Stimulated activated CD8-positive, alpha-beta memory T cell treated with anti-CD3 and anti-CD28 coated beads, Interleukin-15, amount 100 ng/mL, for 48 hours (primary cell): ENCODE measurements around the gene EDDM13.
"Not testable (repeated sequence)": the region's sequence is repeated elsewhere in the genome, so short reads cannot be mapped to it uniquely, and the experiment has no call there.

Experiments used
- DNase-seq, 2 donors: peaks; one replicate each; pipeline ENCODE4 v3.0.0-alpha.2; 2020; ENCODE audit warnings: low read depth in 2 of 2

EDDM13 gene

DNA sequence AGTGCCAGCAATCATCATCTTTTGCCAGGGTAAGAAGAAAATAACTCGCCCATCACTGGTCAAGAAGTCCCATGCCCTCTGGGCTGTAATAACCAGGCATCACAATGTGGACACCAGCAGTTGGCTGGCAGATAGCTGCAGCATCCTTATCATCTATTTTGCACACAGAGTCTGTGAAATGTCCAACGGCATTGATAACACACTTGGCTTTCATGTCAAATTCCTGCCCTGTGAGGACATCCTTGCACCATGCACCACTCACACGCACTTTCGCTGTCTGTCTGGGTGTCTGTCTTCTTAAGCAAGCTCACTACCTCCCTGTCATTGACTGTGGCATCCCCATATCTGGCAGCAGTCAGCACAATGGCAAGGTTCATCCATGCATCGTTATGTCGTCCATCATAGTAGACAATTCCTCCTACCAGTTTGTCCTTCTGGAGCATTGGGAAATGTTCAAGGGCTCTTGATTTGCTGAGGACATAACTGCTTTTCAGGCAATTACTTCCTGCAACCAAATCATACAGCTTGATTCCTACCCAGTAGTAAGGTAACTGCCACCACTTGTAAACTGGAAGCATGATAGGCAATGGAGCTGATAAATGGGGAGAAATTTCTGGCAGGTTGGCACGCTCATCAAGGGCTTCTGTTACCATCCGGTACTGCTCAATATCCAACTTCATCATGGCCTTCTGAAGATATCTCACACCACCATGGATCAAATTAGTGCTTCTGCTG is 48.9 kb downstream of the EDDM13 start:
- DNase-seq, result no peak

DNA sequence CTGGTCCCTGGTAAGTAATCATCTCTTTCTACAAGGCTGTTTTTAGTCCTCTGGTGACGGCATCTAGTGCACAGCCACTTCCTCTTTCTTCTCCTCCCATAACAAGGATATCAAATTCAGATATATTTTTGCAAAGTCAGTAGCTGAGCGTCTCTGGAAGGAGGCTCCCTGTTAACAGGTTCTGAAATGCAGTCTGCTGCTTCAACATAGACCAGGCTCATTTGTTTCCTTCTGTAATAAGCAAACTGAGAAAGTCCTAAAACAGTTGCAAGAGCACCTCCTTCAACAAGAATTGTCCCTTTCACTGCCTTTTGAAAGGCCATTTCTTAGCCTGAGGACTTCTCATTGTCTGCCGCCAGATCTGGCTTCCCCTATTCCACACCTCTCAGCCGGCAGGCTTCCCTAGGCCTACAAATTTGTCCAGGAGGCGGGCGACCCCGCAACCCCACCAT is 49.5 kb downstream of the EDDM13 start:
- DNase-seq, result no peak

DNA sequence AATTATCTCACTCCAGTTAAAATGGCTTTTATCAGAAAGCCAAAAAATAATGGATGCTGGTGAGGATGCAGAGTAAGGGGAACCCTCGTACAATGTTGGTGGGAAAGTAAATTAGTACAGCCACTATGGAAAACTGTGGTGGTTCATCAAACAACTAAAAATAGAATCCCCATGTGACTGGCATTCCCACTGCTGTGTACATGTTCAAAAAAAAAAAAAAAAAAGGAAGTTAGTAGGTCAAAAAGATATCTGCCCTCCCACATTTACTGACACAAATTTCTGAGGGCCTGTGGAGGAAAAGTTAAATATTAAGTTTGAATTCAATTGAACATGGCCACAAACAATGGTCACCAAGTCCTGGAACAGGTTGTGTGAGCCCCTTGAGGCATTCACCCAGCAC is 51.9 kb downstream of the EDDM13 start:
- DNase-seq, result no peak

DNA sequence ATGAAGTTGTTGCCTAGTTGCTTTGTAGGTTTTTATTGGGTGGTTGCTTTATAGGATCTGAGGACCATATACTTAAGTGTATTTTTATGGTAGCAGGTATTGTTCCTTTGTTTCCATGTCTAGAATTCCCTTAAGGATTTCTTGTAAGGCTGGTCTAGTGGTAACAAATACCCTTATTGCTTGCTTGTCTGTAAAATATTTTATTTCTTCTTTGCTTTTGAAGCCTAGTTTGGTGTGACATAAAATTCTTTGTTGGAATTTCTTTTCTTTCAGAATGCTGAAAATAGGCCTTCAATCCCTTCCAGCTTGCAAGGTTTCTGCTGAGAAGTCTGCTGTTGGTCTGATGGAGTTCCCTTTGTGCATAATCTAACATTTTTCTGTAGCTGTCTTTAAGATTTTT is 60.1 kb downstream of the EDDM13 start:
- no peak for DNase-seq

DNA sequence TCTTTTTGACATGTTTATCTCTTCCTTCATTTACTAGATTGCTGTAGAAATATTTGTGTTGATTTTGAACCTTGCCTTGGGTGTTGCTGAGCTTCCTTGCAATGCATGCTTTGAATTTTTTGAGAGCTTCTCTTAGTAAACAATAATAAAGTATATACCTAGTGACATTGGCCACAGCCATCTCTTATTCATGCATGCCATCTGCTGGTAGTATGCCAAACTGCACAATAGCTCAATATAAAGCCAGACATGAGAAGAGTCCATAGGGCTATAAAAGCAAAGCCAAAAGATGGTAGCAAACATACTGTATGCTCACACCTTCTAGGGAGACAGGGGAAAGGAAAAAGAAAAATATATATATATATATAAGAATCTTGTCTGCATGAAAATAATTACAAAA is 61.0 kb downstream of the EDDM13 start:
- DNase-seq, result no peak

DNA sequence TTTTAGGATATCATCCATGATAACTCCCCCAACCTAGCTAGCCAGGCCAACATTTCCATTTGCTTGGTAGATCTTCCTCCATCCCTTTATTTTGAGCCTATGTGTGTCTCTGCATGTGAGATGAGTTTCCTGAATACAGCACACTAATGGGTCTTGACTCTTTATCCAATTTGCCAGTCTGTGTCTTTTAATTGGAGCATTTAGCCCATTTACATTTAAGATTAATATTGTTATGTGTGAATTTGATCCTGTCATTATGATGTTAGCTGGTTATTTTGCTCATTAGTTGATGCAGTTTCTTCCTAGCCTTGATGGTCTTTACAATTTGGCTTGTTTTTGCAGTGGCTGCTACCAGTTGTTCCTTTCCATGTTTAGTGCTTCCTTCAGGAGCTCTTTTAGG is 62.8 kb downstream of the EDDM13 start:
- not testable (repeated sequence) for DNase-seq

DNA sequence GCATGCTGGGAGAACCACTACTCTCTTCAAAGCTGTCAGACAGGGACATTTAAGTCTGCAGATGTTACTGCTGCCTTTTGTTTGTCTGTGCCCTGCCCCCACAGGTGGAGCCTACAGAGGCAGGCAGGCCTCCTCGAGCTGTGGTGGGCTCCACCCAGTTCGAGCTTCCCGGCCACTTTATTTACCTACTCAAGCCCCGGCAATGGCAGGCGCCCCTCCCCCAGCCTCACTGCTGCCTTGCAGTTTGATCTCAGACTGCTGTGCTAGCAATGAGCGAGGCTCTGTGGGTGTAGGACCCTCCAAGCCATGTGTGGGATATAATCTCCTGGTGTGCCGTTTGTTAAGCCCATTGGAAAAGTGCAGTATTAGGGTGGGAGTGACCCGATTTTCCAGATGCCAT is 64.5 kb downstream of the EDDM13 start:
- not testable (repeated sequence) for DNase-seq

DNA sequence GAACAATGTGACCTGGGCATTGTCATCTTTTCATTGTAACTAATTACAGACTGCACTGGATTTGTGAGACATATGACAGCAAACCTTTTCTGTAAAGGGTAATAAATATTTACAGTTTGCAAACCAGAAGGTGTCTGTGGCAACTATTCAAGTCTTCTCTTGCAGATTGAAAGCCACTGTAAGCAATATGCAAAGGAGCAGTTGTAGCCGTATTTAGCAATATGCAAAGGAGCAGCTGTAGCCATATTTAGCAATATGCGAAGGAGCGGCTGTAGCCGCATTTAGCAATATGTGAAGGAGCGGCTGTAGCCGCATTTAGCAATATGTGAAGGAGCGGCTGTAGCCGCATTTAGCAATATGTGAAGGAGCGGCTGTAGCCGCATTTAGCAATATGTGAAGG is 66.5 kb downstream of the EDDM13 start:
- DNase-seq, result not testable (repeated sequence)

DNA sequence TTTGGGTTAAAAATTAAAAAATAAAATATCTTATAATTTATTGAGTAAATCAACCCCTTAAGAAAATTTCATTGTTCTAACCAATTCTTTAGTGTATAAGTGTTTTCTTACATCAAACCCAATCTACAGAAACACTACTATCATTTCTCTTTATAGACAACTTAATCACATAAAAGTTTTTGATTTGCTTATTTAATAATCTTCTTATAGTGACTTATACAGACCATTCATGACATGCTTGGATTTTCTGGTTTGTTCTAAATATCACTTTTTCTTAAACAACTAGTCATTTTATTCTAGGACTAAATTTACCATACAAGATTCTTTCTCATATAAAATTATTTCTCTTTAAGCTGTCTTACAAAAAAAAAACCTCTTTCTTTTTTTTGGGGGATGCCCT is 69.4 kb downstream of the EDDM13 start:
- no peak for DNase-seq

DNA sequence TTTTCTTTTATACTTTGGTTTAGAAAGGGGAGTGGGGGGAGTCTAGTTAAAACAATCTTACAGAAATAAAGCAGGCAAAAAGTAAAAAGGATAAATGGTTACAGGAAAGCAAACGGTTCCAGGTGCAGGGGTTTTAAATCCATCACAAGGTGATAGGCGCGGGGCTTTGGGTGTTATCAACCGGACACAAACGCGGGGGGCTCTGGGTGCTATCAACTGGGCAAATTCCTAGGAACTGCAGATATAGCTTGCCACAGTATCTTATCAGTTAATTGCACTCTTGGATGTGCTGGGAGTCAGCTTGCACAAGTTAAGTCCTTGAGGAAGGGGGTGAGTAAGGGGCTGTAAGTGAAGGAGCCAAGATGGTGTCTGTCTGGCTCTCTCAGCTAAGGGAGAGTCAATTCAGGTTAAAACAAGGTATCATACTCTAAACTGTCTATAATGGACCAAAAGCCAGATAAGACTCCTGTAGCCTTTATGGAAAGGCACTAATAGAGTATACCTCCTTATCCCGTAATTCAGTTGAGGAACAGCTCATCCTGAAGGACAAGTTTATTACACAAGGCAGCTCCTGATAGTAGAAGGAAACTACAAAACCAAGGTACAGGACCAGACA is 74.7 kb downstream of the EDDM13 start:
- DNase-seq, result no peak

DNA sequence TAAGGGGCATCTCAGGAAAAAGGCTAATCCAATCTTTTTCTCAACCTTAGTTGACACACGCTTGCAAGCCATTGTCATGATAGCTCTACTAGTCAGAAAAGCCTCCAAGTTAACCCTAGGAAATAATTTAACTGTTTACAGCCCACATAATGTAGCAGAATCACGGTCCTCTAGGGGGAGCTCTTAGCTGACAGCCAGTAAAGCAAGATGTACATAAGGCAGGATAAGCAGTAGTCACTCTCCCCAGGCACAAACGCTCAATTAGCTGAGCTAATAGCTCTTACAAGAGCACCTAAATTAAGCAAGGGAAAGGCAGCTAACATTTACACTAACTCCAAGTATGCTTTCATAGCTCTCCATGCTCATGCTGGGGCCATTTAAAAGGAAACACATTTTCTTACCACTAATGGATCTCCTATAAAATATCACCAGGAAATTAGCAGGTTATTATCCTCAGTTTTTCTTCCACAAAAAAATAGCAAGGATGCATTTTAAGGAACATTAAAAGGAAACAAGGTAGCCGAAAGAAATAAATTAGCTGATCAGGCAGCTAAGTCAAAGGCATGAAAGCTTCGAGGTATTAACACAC is 75.8 kb downstream of the EDDM13 start:
- peak in 1 of 2 donors; percentile 12 for DNase-seq

DNA sequence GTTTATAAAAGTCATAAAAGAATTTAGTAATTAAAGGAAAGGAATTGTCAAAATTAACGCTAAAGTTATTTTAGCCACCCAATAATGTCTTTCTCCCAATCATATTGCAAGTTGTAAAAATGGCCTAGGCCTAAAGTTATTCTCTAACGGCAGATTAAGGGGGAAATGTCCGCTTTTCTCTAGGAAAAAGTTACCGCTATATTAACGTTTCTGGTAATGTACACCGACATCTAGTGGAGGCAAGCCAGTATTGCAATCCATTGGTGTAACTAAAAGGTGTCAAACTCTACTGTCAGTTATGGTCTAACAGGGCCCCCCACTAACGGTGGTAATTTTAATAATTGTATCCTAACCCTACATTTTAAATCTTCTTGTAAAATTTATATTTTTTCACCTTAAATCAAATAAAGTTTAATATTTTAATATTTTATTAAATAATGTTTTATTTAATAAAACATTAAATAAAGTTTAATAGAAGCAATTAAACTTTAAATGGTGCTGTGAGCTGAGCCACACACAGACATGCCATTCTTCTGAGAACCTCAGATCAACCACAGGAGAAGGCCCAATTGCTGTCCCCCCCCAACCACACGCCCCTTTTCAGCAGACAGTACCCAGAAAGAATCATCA is 78.0 kb downstream of the EDDM13 start:
- peak; percentile 7 to 14 for DNase-seq

DNA sequence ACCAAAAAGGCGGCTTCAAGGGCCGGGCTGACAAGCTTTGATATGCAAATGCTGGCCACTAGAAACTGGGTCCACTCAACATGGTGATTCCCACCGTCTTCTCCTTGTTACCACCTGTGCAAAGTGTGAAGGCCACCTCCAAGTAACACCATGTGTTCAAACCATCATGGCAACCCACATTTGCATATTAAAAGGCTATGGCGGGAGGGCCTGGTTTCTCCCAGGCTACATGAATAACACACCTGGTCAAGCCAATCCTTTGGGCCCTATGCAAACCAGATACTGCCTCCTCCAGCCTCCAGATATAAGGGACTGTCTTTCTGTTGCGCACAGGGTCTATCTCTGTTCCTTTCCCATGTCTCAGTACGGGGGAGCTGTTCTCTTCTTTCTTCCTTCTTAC is 78.7 kb downstream of the EDDM13 start:
- no peak for DNase-seq

DNA sequence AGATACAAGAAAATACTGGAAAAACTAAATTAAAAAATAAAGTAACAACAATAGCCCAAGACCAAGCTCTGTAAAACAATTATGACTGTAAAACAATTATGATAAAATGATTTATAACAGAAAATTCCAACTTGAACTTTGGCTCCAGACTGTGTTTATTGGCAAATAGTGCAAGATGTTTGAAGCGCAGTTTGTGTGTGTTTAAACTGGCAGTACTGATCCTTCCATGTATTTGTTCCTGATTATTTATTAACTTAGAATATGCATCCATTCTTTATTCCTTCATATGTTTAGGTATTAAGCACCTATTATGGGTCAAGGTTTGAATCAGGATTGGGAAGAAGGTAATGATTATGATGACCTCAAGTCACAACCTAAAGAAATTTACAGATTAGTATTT is 83.0 kb downstream of the EDDM13 start:
- no peak for DNase-seq

DNA sequence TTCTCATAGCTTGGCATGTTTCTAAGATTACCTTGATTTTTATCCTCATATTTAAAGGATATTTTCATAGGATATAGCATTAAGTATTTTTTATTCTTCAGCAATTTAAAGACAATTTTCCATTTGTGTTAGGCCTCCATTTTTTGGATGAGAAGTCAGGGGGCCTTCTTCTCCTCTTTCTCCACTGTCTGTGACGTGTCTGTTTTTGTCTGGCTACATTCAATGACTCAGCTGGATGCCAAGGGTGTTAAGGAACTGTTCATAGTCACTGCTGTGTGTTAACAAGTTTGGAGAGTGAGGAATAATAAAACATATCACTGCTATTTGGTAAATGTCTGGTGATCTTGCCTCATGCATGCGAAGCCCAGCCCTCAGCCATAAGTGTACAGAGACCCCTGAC is 84.4 kb downstream of the EDDM13 start:
- no peak for DNase-seq
